Stimulated activated CD8-positive, alpha-beta memory T cell treated with anti-CD3 and anti-CD28 coated beads, Interleukin-4, amount 100 ng/mL, for 48 hours (primary cell): ENCODE measurements around the gene ABHD14A.
A peak's percentile ranks its signal among the peaks of the same experiment; 100 is the strongest.
"Not testable (repeated sequence)": the region's sequence is repeated elsewhere in the genome, so short reads cannot be mapped to it uniquely, and the experiment has no call there.

ENCODE experiments used
- DNase-seq: peaks from one replicate; pipeline ENCODE4 v3.0.0-alpha.2; 2020

The ABHD14A gene

DNA sequence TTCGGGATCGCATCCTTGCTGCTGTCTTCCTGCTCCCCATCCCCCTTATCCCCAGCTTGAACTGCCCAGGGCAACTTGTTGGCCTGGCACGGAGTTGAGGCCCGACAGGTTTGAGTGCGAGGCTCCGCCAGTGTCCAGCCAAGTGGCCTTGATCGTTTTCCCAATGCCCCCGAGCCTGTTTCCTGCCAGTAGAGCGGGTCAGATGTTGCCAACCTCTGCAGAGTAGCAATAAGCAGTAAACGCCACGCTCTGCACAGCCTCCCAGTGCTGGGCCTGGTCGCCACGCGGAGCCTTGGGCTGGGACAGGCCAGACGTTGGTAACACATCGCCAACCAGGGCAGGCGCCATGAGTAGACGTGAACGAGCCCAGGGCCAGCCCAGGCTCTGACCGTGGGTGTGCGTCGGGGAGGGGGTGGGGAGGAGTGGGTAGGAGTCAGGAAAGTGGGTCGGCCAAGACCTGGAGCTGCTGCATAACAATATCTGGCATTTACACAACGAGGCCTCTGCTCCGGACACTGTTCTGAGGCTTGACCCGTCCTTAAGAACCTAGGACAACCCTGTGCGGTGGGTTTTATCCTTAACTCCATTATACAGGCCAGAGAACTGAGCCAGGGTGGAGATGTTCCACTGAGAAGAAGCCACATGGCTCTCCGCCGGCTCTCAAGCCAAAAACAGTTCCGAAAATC, 444 bp upstream of the ABHD14A start:
- DNase-seq, result peak; percentile 50

DNA sequence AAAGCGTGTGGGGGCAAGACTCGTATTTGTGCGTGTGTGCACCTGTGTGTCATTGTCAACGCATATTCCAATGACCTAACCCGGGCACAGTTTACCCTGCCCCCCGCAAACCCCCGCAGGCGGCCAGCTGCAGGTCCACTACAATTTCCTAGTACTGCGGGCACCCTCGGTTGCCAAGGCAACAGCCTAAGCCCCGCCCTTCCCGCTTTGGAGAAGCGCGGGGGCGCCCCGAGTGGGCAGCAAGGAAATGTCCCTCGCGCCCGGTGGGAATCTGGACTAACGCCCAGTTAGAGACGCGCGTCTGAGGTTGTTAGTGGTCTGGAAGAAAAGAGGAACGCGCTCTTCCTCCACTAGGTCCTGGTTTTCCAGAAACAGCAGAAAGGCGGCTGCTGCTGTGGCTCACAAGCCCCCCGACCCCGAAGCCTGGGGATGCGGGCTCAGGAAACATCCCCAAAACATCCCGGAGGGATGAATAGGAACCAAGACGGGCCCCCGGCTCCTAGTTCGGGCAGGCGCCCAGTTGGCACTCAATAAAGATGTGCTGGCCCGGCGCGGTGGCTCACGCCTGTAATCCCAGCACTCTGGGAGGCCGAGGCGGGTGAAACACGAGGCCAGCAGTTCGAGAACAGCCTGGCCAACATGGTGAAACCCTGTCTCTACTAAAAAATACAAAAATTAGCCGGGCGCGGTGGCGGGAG, 1.1 kb downstream of the ABHD14A start:
- DNase-seq, result peak; percentile 68

DNA sequence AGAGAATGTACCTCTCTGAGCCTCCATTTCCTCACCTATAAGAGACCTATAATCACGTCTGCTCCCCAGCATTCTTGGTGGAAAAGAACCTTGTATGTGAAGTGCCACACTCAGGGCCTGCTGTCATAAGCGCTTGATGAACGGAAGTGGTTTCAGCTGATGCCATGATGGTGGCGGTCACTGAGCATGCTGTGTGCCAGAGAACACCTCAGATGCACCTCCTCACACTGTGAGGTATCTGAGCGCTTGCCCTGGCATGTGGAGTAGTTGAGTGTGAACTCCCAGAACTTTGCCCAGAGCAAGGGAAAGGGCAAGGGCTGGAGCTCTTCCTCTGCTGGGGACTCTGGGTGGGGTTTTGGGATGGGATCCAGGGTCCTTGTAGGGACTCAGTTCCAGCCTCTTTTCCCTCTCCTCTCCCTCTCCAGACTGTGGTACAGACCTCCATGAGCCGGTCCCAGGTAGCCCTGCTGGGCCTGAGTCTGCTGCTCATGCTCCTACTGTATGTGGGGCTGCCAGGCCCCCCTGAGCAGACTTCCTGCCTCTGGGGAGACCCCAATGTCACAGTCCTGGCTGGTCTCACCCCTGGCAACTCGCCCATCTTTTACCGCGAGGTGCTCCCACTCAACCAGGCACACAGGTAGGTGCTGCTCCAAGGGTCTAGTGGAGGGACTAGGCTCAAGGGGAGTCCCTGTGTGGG, 2.7 kb downstream of the ABHD14A start:
- no peak for DNase-seq

DNA sequence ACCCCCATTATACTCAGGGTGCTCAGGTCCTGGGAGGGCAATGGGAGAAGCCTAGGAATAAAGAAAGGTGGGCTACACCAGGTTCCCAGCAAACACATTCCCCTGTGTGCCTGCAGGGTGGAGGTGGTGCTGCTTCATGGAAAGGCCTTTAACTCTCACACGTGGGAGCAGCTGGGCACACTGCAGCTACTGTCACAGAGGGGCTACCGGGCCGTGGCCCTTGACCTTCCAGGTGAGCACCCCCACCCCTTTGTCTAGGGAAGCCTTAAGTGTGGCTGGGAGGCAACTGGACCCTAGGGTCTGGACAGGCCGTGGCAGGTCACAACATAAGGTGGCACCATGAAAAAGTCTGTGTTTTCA, 3.3 kb downstream of the ABHD14A start:
- no peak for DNase-seq

DNA sequence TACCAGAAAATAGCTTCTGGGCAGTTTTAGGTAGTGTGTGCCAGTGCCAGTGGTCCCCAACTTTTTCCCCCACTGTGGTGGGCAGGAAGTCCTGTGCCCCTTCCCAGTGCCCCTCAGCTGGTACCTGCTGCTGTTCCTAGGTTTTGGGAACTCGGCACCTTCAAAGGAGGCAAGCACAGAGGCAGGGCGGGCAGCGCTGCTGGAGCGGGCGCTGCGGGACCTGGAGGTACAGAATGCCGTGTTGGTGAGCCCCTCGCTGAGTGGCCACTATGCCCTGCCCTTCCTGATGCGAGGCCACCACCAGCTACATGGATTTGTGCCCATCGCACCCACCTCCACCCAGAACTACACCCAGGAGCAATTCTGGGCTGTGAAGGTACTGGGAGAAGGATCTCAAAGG, 5.4 kb downstream of the ABHD14A start:
- DNase-seq, result no peak

DNA sequence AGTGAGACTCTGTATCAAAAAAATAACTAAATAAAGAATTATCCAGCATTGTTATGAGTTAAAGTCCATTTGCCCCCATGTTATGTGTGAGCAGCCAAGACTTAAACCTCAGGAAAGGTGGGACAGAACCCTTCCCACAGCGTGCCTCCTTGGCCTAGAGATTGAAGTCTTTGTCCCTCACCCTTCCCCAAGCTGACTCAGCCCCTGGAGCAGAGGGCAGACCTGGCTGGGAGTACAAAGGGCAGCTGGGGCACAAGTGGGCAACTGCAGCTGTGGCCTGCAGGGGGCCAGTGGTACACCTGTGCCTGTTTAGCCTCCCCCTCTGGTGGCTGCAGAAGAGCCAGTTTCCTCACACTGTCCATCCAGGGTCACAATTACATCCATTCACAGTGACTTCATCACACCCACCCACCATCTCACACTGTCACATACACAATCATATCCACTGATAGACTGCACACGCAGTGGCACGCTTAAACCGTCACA, 7.5 kb downstream of the ABHD14A start:
- peak; percentile 62 for DNase-seq

DNA sequence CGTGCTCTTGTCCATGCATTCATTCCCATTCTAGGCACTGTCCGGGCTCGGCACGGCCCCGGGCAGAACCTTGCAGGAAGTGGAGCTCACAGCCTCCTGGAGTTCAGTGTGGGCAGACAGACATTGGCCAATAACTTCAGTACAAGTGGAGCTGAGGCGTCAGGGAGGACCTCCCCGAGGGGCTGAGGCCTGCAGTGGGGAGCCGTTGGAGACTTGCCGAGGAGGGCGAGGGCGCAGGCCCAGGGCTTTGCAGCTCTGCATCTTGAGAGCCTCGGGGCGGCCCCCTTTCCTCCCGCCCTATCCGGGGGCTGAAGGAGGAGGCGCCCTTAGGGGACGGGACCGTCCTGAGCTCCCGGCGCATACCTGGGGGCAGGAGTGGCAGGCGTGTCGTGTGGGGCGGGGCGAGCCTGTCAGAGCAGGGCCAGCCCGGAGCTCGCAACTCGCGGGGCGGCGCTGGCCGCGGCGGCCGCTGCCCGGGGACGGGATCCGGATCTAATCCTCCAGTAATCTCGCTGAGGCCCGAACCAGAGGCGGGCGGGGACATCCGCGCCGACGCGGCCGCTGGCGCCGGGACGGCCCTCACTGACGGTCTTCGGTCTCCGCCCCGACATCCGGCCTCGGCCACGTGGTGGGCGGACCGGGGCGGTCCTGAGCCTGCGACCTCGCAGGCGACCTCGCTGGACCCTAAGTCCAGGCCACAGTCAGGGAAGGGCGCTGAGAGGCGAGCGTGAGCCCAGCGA, 8.1 kb downstream of the ABHD14A start, which contains the start of gene ACY1:
Gene ACY1, plus strand, starts transcription at position 698 of the 740 bp plus-strand sequence. CDS start 530 bp downstream, outside the sequence.
- DNase-seq, result peak; percentile 86

DNA sequence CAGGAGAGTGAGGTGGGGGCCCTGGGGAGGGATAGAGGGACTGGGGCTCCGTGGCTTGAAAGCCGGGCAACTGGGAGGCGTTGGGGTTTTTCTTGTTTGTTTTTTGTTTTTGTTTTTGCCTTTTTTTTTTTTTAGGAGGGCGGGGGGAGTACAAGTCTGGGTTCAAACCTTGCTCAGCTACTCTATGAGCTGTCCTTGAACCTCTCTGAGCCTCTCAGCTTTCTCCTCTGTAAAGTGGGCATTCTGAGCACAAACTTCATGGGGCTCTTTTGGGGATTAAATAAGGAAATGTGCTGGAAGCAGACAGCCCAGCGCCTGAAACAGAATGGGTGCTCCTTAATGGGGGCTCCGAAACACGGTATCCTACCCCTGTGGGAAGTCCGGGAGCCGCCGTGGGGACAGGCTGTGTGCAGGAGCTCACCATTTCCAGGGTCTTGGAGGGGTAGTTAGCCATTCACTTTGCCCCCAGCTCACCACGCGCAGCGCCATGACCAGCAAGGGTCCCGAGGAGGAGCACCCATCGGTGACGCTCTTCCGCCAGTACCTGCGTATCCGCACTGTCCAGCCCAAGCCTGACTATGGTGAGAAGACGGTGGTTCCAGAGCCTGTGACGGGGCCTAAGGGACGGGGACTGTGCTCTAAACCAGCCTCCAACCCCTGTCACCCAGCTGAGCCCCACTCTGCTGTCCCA, 8.9 kb downstream of the ABHD14A start:
- DNase-seq, result no peak

DNA sequence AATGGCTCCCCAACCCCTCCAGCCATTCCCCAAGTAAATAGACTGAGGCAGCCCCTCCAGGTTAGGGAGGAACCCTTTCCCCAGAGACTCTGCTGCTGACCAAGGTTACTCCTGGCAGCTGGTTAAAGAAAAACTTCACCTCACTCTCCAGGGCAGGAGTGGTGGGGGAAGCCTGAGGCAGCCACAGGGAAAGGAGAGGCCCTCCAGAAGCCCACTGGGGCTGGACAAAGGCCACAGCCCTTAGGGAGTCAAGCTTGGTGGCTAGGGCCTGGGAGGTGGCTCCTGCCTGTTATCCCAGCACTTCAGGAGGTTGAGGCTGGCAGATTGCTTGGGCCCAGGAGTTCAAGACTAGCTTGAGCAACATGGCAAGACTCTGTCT, 9.4 kb downstream of the ABHD14A start:
- no peak for DNase-seq

DNA sequence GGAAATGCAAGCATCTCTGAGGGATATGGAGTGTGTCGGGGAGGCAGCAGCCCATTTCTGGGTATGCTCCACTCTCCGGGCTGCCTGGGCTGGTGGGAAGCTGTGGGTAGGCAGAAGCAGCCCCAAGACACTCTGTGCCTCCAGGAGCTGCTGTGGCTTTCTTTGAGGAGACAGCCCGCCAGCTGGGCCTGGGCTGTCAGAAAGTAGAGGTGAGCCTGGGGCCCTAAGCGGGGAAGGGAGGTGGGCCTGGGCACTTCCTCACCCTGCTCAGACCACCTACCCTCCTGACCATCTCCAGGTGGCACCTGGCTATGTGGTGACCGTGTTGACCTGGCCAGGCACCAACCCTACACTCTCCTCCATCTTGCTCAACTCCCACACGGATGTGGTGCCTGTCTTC, 10.2 kb downstream of the ABHD14A start:
- no peak for DNase-seq

DNA sequence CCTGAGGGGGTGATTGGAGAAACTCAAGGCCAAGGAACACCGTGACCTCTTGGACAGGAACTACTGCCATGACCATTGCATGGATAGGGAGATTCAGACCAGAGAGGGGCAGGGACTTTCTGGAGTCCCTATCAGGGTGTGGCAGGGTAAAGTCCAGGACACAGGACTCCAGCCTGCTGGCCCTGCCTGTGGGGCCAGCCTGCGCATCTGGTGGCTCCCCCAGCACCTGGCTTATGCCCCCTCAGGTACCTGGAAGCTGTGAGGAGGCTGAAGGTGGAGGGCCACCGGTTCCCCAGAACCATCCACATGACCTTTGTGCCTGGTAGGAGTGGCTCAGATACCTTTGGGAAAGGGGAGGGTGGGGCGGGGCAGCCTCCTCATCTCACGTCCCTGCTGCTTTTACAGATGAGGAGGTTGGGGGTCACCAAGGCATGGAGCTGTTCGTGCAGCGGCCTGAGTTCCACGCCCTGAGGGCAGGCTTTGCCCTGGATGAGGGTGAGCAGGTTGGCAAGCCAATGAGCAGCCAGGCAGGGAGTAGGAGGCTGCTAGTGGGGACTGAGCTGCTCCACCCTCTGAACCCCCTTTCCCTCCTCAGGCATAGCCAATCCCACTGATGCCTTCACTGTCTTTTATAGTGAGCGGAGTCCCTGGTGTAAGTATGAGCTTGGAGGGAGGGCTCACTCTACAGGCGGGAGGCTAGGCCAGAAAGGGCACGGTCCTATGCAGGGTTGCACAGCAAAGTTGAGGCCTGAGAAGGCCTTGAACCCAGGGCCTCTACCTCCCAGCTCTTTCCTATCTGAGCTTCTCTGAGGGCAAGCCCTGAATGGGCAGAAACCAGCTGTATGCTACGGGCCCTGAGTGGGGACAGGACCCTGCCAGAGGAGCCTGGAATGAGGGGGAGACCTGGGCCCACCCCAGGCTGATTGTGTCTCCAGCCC, 11.4 kb downstream of the ABHD14A start:
- no peak for DNase-seq

DNA sequence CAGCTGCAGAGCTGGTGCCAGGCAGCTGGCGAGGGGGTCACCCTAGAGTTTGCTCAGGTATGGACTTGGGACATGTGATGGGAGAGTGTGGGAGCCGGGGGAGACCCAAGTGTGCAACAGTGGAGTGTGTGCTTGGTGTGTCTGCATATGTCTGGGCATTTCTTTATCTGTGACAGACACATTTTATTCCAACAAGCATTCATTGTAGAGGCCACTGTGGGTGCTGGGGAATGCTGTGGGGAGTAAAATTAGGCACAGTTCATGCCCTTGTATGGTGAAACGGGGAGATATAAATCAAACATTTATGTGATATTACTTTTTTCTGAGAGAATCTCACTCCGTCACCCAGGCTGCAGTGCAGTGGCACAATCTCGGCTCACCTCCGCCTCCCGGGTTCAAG, 12.7 kb downstream of the ABHD14A start:
- no peak for DNase-seq

DNA sequence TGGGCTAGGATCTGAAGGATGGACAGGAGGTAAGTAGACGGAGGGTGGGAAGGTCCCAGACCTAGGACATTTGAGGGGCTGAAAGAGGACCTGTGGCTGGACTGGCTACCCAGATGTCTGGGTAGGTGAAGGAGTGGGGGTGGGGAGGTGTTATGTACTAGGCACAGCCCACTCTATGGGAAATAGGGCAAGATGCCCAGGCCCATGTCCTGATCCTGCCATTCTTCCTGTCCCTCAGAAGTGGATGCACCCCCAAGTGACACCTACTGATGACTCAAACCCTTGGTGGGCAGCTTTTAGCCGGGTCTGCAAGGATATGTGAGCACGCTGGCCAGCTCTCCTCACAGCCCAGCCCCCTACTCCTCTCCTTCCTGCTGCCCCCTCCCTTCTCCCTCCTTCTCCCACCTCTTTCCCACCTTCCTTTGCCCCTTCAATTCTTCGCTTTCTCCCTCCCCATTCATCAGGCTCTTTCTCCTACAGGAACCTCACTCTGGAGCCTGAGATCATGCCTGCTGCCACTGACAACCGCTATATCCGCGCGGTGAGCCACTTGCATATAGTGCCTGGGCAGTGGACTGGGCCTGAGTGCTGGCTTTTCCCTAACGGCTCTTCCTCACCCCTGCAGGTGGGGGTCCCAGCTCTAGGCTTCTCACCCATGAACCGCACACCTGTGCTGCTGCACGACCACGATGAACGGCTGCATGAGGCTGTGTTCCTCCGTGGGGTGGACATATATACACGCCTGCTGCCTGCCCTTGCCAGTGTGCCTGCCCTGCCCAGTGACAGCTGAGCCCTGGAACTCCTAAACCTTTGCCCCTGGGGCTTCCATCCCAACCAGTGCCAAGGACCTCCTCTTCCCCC, 13.7 kb downstream of the ABHD14A start:
- no peak for DNase-seq

DNA sequence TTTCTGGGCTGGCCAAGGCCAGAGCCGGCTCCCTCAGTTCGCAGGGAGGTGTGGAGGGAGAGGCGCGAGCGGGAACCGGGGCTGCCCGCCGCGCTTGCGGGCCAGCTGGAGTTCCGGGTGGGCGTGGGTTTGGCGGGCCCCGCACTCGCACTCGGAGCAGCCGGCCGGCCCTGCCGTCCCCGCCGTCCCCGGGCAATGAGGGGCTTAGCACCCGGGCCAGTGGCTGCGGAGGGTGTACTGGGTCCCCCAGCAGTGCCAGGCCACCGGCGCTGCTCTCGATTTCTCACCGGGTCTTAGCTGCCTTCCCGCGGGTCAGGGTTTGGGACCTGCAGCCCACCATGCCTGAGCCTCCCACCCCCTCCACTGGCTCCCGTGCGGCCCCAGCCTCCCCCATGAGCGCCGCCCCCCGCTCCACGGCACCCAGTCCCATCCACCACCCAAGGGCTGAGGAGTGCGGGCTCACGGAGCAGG, 15.7 kb downstream of the ABHD14A start:
- DNase-seq, result not testable (repeated sequence)

DNA sequence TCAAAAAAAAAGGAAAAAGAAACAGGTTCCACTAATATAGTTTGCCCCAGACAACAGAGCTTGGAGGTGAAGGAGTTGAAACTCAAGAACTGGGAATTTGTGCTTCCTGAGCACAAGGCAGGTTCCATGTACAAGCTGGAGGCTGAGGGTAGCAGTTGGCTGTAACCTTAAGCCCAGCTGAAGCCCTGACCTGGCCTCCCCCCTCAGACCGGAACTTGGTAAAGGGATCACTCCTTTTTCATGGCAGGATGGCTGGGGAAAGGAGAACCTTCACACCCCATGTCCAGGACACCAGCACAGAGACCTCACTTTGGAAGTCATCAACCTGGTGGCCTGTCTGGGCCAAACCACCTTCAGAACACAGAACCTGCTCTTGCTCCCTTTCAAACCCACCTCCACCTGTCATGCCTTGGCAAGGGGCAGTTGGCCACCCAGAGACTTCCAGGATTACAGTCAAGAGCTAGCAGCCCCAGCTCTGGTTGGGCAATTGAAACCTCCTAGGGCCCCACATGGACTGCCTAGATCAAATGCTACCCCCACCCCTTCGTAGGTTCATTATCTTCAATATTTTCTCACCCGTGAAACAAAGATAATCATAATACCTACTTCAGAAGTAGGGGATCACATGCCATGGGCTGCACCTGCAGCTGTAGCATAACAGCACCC, 17.3 kb downstream of the ABHD14A start:
- peak; percentile 44 for DNase-seq

DNA sequence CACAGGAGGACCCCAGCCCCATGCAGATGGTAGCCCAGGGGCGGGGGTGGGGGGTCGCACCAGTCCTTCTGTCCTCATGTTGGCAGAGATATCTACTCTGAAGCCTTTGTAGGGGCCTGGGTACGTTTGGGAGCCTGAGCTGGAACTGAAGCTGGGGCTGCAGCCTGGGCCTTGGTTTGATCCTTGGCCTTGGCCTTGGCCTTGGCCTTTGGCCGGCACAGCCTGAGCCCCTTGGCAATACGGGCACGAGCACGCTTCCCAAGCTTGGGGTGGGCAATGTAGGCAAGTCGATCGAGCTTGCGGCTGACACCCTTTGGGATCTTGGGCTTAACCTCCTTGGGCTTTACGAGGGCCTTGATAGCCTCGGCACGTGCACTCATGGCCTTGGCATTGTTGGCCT, 18.8 kb downstream of the ABHD14A start:
- DNase-seq, result not testable (repeated sequence)

DNA sequence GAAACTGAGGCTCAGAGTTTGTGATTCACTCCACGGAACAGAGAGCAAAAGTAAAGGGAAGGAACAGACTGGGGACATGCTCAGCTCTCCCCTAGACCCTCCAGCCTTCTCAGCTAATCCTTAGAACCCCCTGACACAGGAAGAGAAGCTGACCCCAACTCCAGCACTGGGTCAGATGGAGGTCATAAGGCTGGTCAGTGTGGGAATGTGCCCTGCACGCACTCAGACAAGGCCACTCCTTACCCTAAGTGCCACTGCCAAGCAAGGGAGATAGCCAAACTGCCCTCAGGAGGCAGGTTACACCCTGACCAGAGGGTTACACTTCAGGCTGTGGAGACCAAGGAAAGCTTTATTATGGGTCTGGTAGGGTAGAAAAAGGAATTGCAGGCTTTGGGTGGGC, 19.7 kb downstream of the ABHD14A start:
- DNase-seq, result no peak

DNA sequence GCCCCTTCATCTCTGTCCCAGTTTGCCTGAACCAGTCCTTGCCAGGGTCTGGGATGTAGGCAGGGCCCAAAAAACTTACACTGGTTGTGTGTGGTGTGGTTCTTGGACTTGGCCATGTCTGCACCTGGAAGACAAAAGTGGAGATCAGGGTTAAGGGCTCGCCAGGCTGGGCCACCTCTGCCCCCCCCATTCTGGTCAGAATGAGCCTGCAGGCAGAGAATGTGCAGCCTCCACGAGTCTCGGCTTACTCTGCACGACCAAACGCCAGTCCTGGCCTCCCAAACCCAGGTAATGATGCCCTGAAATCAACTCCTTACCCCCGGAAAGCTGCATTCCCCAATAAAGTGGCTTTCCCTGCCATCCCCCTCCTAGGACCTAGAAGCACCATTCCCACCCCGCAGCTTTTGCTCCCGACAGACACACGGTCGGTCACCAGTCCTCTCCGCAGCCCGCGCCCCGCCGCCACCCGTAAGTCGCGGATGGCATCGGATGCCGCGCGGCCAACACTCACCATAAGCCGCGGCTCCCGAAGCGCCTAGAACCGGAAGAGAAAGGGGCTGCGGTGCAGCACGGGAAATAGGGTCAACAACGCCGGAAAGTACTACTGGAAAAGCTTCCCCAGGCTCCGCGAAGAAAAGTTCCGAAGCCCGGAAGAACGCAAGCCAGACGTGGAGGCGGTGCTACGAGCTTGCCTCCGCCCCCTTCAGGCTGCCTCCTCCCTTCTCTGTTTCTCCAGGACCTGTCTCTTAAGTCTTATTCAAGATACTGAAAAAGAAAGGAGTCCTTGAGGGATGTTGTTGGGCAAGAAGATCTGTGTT, 20.7 kb downstream of the ABHD14A start, which contains the start of gene RPL29:
Gene RPL29, minus strand, starts transcription at position 550 of the 818 bp plus-strand sequence. Its CDS starts 434 bp downstream, at position 116.
- peak; percentile 93 for DNase-seq

DNA sequence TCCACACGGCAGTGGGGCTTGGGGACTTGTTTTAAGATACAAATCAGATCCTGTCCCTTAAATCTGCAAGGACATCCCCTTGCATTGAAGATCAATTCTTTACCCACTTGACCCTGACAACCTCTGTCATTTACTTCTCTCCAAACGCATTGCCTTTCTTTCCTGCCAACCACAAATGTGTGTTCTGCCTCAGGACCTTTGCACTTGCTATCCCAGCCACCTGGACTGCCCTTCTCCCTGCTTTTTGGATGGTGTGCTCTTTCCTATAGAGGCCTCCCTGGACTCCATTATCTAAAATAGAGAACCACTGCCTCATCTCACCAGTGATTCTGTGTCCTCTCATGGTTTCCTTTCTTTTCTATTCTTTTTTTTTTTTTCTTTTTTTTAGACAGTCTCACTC, 22.3 kb downstream of the ABHD14A start:
- DNase-seq, result no peak
